HepG2 (cell line): ENCODE measurements around the gene PKP1. TPM values are rescaled to one million over a fixed set of nuclear protein-coding genes. Genes with fewer than 3 reads are reported as not detected.

Experiments used
- SAP130 ChIP-seq: IDR thresholded peaks from 2 replicates; pipeline ENCODE4 v1.6.1; 2016; ENCODE audit warnings: low read depth
- STAG1 ChIP-seq: sonication (generic); formaldehyde crosslinking; IDR thresholded peaks from 2 replicates; pipeline ENCODE4 v1.4.0; 2020; ENCODE audit warnings: missing genetic modification reagents
- ZNF605 ChIP-seq: sonication (generic); formaldehyde crosslinking; IDR thresholded peaks from 2 replicates; pipeline ENCODE4 v1.8.0; 2022; ENCODE audit warnings: mild to moderate bottlenecking, missing genetic modification reagents
- ZNF776 ChIP-seq: sonication (generic); formaldehyde crosslinking; IDR thresholded peaks from 2 replicates; pipeline ENCODE4 v1.4.0; 2020; ENCODE audit warnings: mild to moderate bottlenecking, missing genetic modification reagents
- polyA plus RNA-seq, 8 experiments: library from polyadenylated mRNA; depleted of rRNA in 3 of 8; stranded (reverse) in 7 of 8; unstranded in 1 of 8; fragments of >200 nt; fragmentation: Illumina TruSeq in 4 of 8; extraction: Trizol in 4 of 8; gene quantifications; 2 replicates each; pipeline versions ENCODE4 v1.2.1 to v1.2.3, GENCODE V29; 2011 to 2016; ENCODE audit warnings: low read depth in 4 of 8, missing spikeins in 1 of 8, mixed read lengths in 1 of 8; ENCODE audit not compliant: insufficient read depth in 1 of 8
- total RNA-seq, 5 experiments: library from RNA; depleted of rRNA; stranded (reverse); fragments of >200 nt; fragmentation: Illumina TruSeq; extraction: Trizol; gene quantifications; 2 replicates each; pipeline ENCODE4 v1.2.3, GENCODE V29; 2016; ENCODE audit warnings: low read depth in 1 of 5
- TF ChIP-seq, protein P1 (sequence below): sonication (generic); formaldehyde crosslinking; IDR thresholded peaks from 2 replicates; pipeline ENCODE4 v1.8.1; 2023; ENCODE audit warnings: mild to moderate bottlenecking, moderate library complexity, missing genetic modification reagents
- TF ChIP-seq, protein P2 (sequence below): sonication (generic); formaldehyde crosslinking; IDR thresholded peaks from 2 replicates; pipeline ENCODE4 v1.4.0; 2020; ENCODE audit warnings: missing genetic modification reagents
- TF ChIP-seq, protein P3 (sequence below): conservative IDR thresholded peaks from 2 replicates; pipeline ENCODE4 v1.6.1; 2018; ENCODE audit warnings: missing genetic modification reagents
- TF ChIP-seq, protein P4 (sequence below): IDR thresholded peaks from 2 replicates; pipeline ENCODE4 v1.6.1; 2016

Gene PKP1
- total and polyA plus RNA-seq, 2 of the 13 experiments (the other 11 are each of a cell fraction or from before 2014, with no cell fraction given), result not detected

DNA sequence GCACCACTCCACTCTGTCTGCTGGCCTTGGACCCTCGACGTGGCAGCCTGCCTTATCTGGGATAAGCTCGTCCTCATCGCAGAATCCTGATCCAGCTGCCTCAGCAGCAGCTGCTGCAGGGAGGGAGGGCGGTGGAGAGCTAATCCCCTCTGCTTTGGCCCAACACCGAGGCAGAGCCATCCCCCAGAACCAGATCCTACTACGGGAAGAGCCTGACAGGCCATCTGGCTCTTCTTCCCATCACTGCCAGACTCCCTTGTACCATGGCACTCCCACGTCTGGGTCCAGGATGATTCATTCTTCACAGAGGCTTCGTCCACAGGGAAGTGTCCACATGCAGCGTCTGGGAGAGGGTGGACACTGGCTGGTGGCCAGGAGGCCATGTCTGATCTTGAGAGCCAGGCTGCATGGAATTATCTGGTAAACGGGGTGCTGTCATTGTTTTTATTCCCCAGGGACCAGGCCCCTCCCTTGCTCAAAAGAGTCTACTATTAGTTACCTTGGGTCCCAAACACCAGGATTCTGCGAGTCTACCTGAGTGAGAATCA is 14.6 kb upstream of the PKP1 start (continued):
- TF ChIP-seq, protein P1, sequence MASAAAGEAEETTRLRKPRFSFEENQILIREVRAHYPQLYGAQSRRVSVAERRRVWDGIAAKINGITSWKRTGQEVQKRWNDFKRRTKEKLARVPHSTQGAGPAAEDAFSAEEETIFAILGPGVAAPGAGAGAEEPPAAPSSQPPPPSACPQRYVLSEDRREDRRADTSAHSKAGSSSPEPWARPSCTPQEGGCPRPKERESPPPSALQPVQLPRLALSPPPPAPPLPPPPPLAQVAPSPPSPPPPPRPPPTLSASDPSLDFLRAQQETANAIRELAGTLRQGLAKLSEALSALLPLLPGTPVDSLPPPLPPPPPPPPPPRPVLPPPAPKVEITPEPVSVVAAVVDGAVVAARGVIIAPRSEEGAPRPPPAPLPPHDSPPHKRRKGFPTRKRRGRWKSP (CRISPR knock-in tag), result no peak
- TF ChIP-seq, protein P2, sequence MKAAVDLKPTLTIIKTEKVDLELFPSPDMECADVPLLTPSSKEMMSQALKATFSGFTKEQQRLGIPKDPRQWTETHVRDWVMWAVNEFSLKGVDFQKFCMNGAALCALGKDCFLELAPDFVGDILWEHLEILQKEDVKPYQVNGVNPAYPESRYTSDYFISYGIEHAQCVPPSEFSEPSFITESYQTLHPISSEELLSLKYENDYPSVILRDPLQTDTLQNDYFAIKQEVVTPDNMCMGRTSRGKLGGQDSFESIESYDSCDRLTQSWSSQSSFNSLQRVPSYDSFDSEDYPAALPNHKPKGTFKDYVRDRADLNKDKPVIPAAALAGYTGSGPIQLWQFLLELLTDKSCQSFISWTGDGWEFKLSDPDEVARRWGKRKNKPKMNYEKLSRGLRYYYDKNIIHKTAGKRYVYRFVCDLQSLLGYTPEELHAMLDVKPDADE (CRISPR knock-in tag), result no peak
- TF ChIP-seq ZNF776 (CRISPR knock-in tag) (no peak), SAP130 (CRISPR knock-in tag) (no peak), ZNF605 (CRISPR knock-in tag) (no peak), STAG1 (no peak)
- TF ChIP-seq, protein P3, sequence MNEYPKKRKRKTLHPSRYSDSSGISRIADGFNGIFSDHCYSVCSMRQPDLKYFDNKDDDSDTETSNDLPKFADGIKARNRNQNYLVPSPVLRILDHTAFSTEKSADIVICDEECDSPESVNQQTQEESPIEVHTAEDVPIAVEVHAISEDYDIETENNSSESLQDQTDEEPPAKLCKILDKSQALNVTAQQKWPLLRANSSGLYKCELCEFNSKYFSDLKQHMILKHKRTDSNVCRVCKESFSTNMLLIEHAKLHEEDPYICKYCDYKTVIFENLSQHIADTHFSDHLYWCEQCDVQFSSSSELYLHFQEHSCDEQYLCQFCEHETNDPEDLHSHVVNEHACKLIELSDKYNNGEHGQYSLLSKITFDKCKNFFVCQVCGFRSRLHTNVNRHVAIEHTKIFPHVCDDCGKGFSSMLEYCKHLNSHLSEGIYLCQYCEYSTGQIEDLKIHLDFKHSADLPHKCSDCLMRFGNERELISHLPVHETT (CRISPR knock-in tag), result no peak
- TF ChIP-seq, protein P4, sequence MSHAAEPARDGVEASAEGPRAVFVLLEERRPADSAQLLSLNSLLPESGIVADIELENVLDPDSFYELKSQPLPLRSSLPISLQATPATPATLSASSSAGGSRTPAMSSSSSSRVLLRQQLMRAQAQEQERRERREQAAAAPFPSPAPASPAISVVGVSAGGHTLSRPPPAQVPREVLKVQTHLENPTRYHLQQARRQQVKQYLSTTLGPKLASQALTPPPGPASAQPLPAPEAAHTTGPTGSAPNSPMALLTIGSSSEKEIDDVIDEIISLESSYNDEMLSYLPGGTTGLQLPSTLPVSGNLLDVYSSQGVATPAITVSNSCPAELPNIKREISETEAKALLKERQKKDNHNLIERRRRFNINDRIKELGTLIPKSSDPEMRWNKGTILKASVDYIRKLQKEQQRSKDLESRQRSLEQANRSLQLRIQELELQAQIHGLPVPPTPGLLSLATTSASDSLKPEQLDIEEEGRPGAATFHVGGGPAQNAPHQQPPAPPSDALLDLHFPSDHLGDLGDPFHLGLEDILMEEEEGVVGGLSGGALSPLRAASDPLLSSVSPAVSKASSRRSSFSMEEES (CRISPR knock-in tag), result no peak
